Inflammatory macrophage treated with lipopolysaccharide for 4 hours (primary cell): Measurements from ENCODE around the gene MEPCE.

Experiments used
- DNase-seq: peaks from one replicate; pipeline ENCODE4 v3.0.0-alpha.2; 2020

Gene MEPCE

GRCh38 chr7:100407285-100408180 is 22.1 kb upstream of the MEPCE start:
- DNase-seq: peak; percentile 69

- DNase-seq: no peak
Observed at GRCh38 chr7:100411101-100411500, 18.5 kb upstream of the MEPCE start.

- DNase-seq: peak; percentile 28
Observed at GRCh38 chr7:100413346-100413745, 16.3 kb upstream of the MEPCE start.

- no peak for DNase-seq
Observed at GRCh38 chr7:100413889-100414288, 15.7 kb upstream of the MEPCE start.

GRCh38 chr7:100415448-100415847 is 14.2 kb upstream of the MEPCE start:
- DNase-seq: no peak

- DNase-seq: no peak
Observed at GRCh38 chr7:100418930-100419659, 10.5 kb upstream of the MEPCE start.

GRCh38 chr7:100419660-100420226 is 9.9 kb upstream of the MEPCE start:
- no peak for DNase-seq

GRCh38 chr7:100423315-100423714 is 6.3 kb upstream of the MEPCE start:
- no peak for DNase-seq

GRCh38 chr7:100425347-100425746 is 4.3 kb upstream of the MEPCE start:
- no peak for DNase-seq

GRCh38 chr7:100426516-100426915 is 3.1 kb upstream of the MEPCE start:
- no peak for DNase-seq

- no peak for DNase-seq
Observed at GRCh38 chr7:100427762-100428198, 1.9 kb upstream of the MEPCE start.

GRCh38 chr7:100428199-100428966 is 1.2 kb upstream of the MEPCE start, which contains the start of gene ZCWPW1:
ZCWPW1 (minus strand) TSS chr7:100428703; CDS start chr7:100420649, 8,054 bp downstream.
- peak; percentile 97 for DNase-seq

GRCh38 chr7:100428967-100429636 is 529 bp upstream of the MEPCE start:
- DNase-seq: peak; percentile 100

GRCh38 chr7:100430493-100431285 is 1.1 kb downstream of the MEPCE start:
- DNase-seq: no peak

GRCh38 chr7:100431286-100431735 is 1.7 kb downstream of the MEPCE start:
- no peak for DNase-seq

- no peak for DNase-seq
Observed at GRCh38 chr7:100432053-100432452, 2.4 kb downstream of the MEPCE start.

- DNase-seq: no peak
Observed at GRCh38 chr7:100432621-100433275, 3.1 kb downstream of the MEPCE start.

- no peak for DNase-seq
Observed at GRCh38 chr7:100433276-100433591, 3.6 kb downstream of the MEPCE start.

GRCh38 chr7:100433592-100434296 is 4.1 kb downstream of the MEPCE start:
- DNase-seq: no peak
